ENCODE data around the gene BICD1. TPM values are rescaled to one million over a fixed set of nuclear protein-coding genes. Genes with fewer than 3 reads are reported as not detected.

The BICD1 gene
- total RNA-seq (2022; extraction: Qiagen RNA extraction), result 14.3 to 18.6 TPM (median 16.2 TPM) in 5 replicates

GRCh38 chr12:32106517-32107358 lies at the start of gene BICD1:
Gene BICD1 (plus strand): TSS chr12:32106847. CDS start chr12:32107332, 485 bp downstream.

GRCh38 chr12:32399370-32400113 lies 292.9 kb downstream of the BICD1 start, which contains the start of gene FGD4:
Gene FGD4 (plus strand): TSS chr12:32399558.

Other genes starting within 250 kb of the BICD1 start
- gene RESF1, start 147.4 kb upstream of the BICD1 start, total RNA-seq (2022; extraction: Qiagen RNA extraction), result 18.6 to 27.3 TPM (median 20.4 TPM) in 5 replicates

Measured in A549 treated with CORT108297 at 1 μM for 4 hours (cell line).